Spinal cord (tissue), 10 donors: ENCODE measurements around the gene SAMSN1. TPM values are rescaled to one million over a fixed set of nuclear protein-coding genes. Genes with fewer than 3 reads are reported as not detected.

Source experiments
- DNase-seq, 6 donors: peaks; one replicate each; pipeline versions ENCODE4 v3.0.0 to v3.0.0-alpha.2; 2013 to 2015; ENCODE audit warnings: low spot score in 6 of 6, low read depth in 4 of 6
- H3K27ac ChIP-seq: one replicate; pipeline ENCODE4 v1.5.1; 2013; ENCODE audit warnings: low read depth, low read length, control low read depth
- H3K27me3 ChIP-seq: one replicate; pipeline ENCODE4 v1.6.1; 2013; ENCODE audit warnings: low read length; ENCODE audit not compliant: control insufficient read depth, insufficient read depth
- H3K36me3 ChIP-seq: one replicate; pipeline ENCODE4 v1.6.1; 2013; ENCODE audit warnings: low read length; ENCODE audit not compliant: control insufficient read depth, insufficient read depth
- H3K4me1 ChIP-seq: one replicate; pipeline ENCODE4 v1.6.1; 2013; ENCODE audit warnings: low read length; ENCODE audit not compliant: control insufficient read depth, insufficient read depth
- H3K4me3 ChIP-seq: one replicate; pipeline ENCODE4 v1.5.1; 2013; ENCODE audit warnings: low read depth, low read length, control low read depth
- H3K9me3 ChIP-seq: one replicate; pipeline ENCODE4 v1.6.1; 2013; ENCODE audit warnings: low read length; ENCODE audit not compliant: control insufficient read depth, insufficient read depth
- WGBS: methylation state at CpG from one replicate; pipeline ENCODE4 v1.1.5; 2013; ENCODE audit warnings: missing lambda C conversion rate; ENCODE audit not compliant: insufficient coverage; 5-methylcytosine and 5-hydroxymethylcytosine counted together
- polyA plus RNA-seq, 2 donors: library from polyadenylated mRNA; unstranded; fragments of 120-200 nt; gene quantifications; one replicate each; pipeline ENCODE4 v1.2.1, GENCODE V29; 2013; ENCODE audit not compliant: insufficient read length in 2 of 2
- total RNA-seq, 2 donors: library from RNA; depleted of rRNA in 1 of 2; stranded (reverse); fragments of 120-200 nt in 1 of 2; fragments of >200 nt in 1 of 2; gene quantifications; one replicate each; pipeline versions ENCODE4 v1.2.3 to v1.2.4, GENCODE V29; 2013 to 2014
- donor health status: healthy.

Gene SAMSN1
- total and polyA plus RNA-seq, 4 donors: 8.5 to 22.4 (median 12.3) TPM

GRCh38 chr21:14585122-14585521 is 39.0 kb upstream of the SAMSN1 start:
- Histone ChIP-seq H3K36me3 (no peaks in the 10 kb centered on the region), H3K4me3 (no peak overlapping the region), H3K27me3 (no peaks in the 10 kb centered on the region), H3K27ac (no peak overlapping the region), H3K9me3 (no peaks in the 10 kb centered on the region), H3K4me1 (no peaks in the 10 kb centered on the region)
- WGBS: no CpG with 5 or more reads among the region's 1 CpG
- DNase-seq: no peak

DNA sequence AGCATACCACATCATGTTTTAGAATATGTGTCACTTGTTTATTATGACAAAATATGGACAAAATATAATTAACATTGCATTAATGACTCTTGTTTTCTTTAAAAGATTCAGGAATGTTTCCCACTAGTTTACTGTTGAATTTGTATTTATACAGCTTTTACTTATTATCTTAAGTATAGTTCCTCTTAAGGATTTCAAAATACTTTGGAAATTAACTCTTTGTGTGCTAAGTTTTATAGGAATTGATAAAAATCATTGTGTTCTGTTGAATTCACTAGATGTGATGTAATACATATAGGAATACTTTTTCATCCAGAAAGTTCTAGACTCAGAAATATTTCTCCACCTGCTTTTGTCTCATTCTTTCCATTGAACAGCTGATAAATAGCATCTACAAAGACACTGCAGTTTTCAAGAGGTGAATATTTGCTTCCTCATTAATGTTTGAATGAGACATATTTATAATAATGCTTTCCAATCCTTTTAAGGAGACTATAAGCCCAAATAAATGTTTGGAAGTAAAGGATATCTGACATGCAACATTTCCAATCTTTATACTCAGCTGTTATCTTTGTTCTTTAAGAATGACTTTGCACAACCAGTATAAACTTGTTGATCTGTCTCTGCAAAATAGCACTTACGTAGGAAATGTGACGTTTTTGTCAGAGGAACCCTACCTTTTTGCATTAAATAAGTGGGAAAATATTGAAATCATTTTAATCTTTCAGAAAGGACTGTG is 38.4 kb upstream of the SAMSN1 start:
- DNase-seq: no peak
- no peaks in the 10 kb centered on the region for H3K9me3 ChIP-seq
- no peaks in the 10 kb centered on the region for H3K36me3 ChIP-seq
- no peaks in the 10 kb centered on the region for H3K27me3 ChIP-seq
- WGBS: 92% methylated on average over 2 of the region's 2 CpGs
- H3K27ac ChIP-seq: no peak overlapping the region
- no peaks in the 10 kb centered on the region for H3K4me1 ChIP-seq
- H3K4me3 ChIP-seq: no peak overlapping the region

GRCh38 chr21:14583629-14584255 is 37.6 kb upstream of the SAMSN1 start:
- Histone ChIP-seq H3K4me1 (no peaks in the 10 kb centered on the region), H3K4me3 (no peak overlapping the region), H3K27me3 (no peaks in the 10 kb centered on the region), H3K9me3 (no peaks in the 10 kb centered on the region), H3K36me3 (no peaks in the 10 kb centered on the region), H3K27ac (no peak overlapping the region)
- 80% methylated on average over 3 of the region's 4 CpGs for WGBS
- no peak for DNase-seq

DNA sequence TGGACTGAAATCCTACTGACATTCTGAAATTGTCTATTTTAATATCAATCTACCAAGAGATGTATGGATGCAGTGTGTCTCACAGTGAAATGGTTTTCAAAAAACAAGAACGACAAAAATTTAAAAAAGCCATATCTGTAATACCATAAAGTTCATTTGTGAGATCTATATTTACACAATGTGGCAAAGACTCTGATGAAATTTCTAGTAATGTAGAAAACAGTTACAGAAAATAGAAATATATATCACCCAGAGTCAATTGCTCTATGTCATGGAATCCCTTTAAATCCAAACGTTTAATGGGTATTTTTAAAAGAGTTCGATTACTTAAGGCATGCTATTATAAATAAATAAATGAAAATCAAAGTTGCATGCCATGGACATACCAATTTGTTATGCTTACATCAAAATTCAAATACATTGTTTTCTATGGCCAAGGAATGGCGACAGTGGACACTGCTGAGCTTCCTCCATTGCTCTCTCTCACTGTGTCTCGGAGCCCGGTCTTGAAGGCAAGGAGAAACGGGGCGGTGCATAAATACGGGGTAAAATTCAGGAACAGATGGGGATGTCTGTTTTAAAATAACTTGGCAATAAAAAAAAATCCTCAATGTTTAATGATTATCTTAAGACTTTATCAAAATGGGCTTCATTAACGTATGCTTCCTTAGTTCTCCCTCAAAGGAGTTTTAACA is 37.0 kb upstream of the SAMSN1 start:
- H3K4me3 ChIP-seq: no peak overlapping the region
- no peak overlapping the region for H3K27ac ChIP-seq
- no peaks in the 10 kb centered on the region for H3K9me3 ChIP-seq
- 100% methylated on average over 1 of the region's 10 CpGs for WGBS
- no peaks in the 10 kb centered on the region for H3K36me3 ChIP-seq
- H3K27me3 ChIP-seq: no peaks in the 10 kb centered on the region
- no peak for DNase-seq
- no peaks in the 10 kb centered on the region for H3K4me1 ChIP-seq

DNA sequence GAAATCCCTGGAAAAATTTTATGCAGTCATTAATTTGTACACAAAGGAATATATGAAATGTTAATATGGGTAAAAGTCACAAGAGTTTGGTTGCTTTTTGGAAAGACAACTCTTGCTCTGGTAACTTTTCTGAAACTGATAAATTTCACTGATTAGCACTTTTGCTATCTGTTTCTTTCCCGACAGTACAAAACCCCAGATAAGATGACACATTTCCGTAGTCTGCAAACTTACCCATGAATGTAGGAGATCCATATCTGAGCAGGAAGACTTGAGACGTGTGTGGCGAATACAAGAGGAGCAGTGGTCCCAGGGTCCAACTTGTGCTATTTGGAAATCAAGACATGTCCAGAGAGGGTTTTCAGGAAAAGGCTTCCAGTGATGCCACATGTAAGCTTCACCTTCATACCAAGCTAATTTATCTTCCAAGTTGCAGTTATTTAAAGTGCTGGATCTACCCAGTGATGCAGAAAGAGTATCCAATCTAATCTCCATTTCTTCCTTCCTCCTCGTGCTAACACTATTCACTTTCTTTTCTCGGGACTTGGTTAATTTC is 35.9 kb upstream of the SAMSN1 start:
- Histone ChIP-seq H3K4me1 (no peaks in the 10 kb centered on the region), H3K4me3 (no peak overlapping the region), H3K27ac (no peak overlapping the region), H3K27me3 (no peaks in the 10 kb centered on the region), H3K36me3 (no peaks in the 10 kb centered on the region), H3K9me3 (no peaks in the 10 kb centered on the region)
- no CpG with 5 or more reads among the region's 6 CpGs for WGBS
- no peak for DNase-seq

DNA sequence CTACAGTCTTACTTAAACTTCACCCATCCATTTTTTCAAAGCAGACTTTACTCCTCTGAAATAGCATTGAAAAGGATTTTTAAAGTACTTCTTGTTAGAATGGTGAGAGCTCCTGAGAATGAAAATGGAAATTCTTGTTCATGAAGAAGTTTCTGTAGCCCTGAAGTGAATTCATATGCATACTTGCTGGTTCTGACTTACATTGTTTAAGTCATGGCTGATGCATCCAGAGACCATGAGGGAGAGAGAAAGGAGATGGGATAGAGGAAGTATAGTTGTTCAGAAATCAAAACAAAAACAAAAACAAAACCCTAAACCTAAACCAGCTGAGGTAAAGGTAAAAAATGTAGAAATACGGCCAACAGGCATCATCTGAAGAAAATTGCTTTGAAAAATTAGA is 27.1 kb upstream of the SAMSN1 start:
- H3K4me1 ChIP-seq: no peaks in the 10 kb centered on the region
- no peak overlapping the region for H3K4me3 ChIP-seq
- H3K9me3 ChIP-seq: no peaks in the 10 kb centered on the region
- H3K27me3 ChIP-seq: no peaks in the 10 kb centered on the region
- H3K27ac ChIP-seq: no peak overlapping the region
- no CpG with 5 or more reads among the region's 1 CpG for WGBS
- DNase-seq: no peak
- H3K36me3 ChIP-seq: no peaks in the 10 kb centered on the region

DNA sequence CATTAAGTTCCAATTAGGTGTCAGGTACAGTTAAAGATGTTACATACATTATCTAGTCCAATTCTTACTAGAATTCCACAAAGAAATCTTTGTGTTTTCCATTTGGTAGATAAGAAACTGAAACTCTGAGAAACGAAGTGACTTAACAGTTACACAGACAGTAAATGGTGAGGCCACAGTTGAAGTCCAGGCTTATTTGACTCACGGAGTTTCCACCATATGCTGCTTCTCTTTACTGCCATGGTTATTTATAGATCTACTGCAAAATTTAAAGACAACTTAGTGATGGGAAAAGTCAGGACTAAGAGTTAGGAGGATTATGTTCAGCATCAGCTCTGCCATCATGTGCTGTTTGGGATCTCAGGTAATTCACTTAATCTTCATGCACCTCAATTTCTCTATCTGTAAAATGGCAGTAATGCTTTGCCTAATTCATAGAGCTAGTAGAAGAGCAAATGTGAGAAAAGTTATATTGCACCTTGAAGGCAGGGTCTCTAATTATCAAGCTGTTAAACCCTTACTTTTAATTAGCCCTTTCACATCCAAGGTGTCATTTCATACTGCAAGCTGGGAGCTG is 26.2 kb upstream of the SAMSN1 start:
- H3K4me1 ChIP-seq: no peaks in the 10 kb centered on the region
- WGBS: no CpG with 5 or more reads among the region's 2 CpGs
- no peak overlapping the region for H3K27ac ChIP-seq
- H3K4me3 ChIP-seq: no peak overlapping the region
- no peaks in the 10 kb centered on the region for H3K27me3 ChIP-seq
- H3K9me3 ChIP-seq: no peaks in the 10 kb centered on the region
- DNase-seq: no peak
- H3K36me3 ChIP-seq: no peaks in the 10 kb centered on the region

- WGBS: no CpG with 5 or more reads among the region's 6 CpGs
- no peak overlapping the region for H3K4me3 ChIP-seq
- H3K27ac ChIP-seq: no peak overlapping the region
- no peaks in the 10 kb centered on the region for H3K27me3 ChIP-seq
- no peak for DNase-seq
- H3K36me3 ChIP-seq: no peaks in the 10 kb centered on the region
- H3K9me3 ChIP-seq: no peaks in the 10 kb centered on the region
- no peaks in the 10 kb centered on the region for H3K4me1 ChIP-seq
These were observed 23.8 kb upstream of the SAMSN1 start for GRCh38 chr21:14569868-14570267.

GRCh38 chr21:14569026-14569621 is 23.0 kb upstream of the SAMSN1 start:
- whole genome bisulfite sequencing: no CpG with 5 or more reads among the region's 3 CpGs
- no peaks in the 10 kb centered on the region for H3K9me3 ChIP-seq
- no peaks in the 10 kb centered on the region for H3K27me3 ChIP-seq
- no peak for DNase-seq
- no peak overlapping the region for H3K27ac ChIP-seq
- H3K4me1 ChIP-seq: no peaks in the 10 kb centered on the region
- no peaks in the 10 kb centered on the region for H3K36me3 ChIP-seq
- no peak overlapping the region for H3K4me3 ChIP-seq
